ENCODE measurements around the gene RNF214. TPM values are rescaled to one million over a fixed set of nuclear protein-coding genes. Genes with fewer than 3 reads are reported as not detected.
A peak's percentile ranks its signal among the peaks of the same experiment; 100 is the strongest.

RNF214 gene
- total and polyA plus RNA-seq, 2 of the 13 experiments (the other 11 are each of a cell fraction or from before 2014, with no cell fraction given) = 10.7 to 12.6 TPM

DNA sequence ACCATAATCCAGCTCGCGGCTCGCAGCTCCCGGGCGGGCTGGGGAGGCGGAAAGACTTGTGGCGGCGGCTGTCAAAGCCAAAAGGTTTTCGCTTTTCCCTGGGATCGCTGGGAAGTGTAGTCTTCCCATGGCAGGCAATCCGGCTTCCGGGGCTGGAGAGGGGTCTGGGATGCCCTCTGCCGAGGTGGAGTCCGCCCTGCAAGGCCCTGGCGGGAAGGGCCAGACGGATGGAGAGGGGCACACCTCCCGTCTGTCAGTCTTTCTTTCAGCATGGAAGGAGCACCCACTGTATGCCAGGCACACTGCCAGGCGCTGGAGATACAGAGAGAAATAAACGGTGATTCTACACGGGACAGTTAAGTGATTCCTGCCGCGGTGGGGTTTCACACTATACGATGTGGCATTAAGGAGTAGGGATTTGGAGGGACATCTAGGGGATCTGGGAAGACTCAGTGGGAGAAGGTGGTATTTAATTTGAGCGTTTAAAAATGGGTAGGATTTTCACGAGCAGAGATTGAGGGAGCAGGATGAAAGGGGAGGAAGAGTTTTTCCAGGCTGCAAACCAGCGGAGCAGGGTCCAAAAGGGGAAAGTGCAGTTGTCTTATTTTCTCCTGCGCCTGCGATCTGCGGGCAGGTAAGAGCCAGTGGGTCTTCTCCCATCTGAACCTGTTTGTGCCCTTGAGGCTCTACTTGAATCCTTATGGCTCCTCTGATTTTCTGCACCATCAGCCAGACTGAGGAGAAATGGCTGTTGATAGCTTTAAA, 83.9 kb downstream of the RNF214 start, which contains the start of gene BACE1 (continued):
- TF ChIP-seq TFDP2 (CRISPR knock-in tag; IDR thresholded peaks at IDR 0.05) (0 out of 2 replicates have a peak, but pooled peaks have one; percentile 80), SOX13 (IDR thresholded peaks at IDR 0.05) (no peak), SOX13 (CRISPR knock-in tag; conservative IDR thresholded peaks at IDR 0.05 in 1 of 2, IDR thresholded peaks at IDR 0.05 in 1 of 2) (peak in 1 of 2 experiments; percentile 28; a peak in 1 of 4 replicates), ONECUT2 (CRISPR knock-in tag; IDR thresholded peaks at IDR 0.05) (no peak), NFATC3 (CRISPR knock-in tag; IDR thresholded peaks at IDR 0.05) (0 out of 2 replicates have a peak, but pooled peaks have one; percentile 60), ZNF546 (CRISPR knock-in tag; conservative IDR thresholded peaks at IDR 0.05) (no peak), RAD21 (CRISPR knock-in tag; IDR thresholded peaks at IDR 0.05) (peak; percentile 74), FOXP1 (IDR thresholded peaks at IDR 0.05) (no peak), FOXP1 (CRISPR knock-in tag; IDR thresholded peaks at IDR 0.05) (no peak), ZNF333 (CRISPR knock-in tag; IDR thresholded peaks at IDR 0.05; ENCODE audit: borderline replicate concordance) (0 out of 2 replicates have a peak, but pooled peaks have one; percentile 41), ZNF383 (CRISPR knock-in tag; IDR thresholded peaks at IDR 0.05; ENCODE audit: borderline replicate concordance) (no peak), ZFP41 (CRISPR knock-in tag; IDR thresholded peaks at IDR 0.05; ENCODE audit: borderline replicate concordance) (no peak), ZNF282 (IDR thresholded peaks at IDR 0.05; ENCODE audit: partially characterized antibody) (no peak), PHF21A (CRISPR knock-in tag; IDR thresholded peaks at IDR 0.05) (no peak), GPN1 (CRISPR knock-in tag; IDR thresholded peaks at IDR 0.05; ENCODE audit: borderline replicate concordance) (no peak), KLF15 (CRISPR knock-in tag; IDR thresholded peaks at IDR 0.05; ENCODE audit: borderline replicate concordance) (no peak), NFIB (CRISPR knock-in tag; IDR thresholded peaks at IDR 0.05; ENCODE audit: borderline replicate concordance) (no peak), ARHGAP35 (CRISPR knock-in tag; IDR thresholded peaks at IDR 0.05; ENCODE audit: borderline replicate concordance) (no peak), ZNF274 (CRISPR knock-in tag; IDR thresholded peaks at IDR 0.05) (0 out of 2 replicates have a peak, but pooled peaks have one; percentile 51), ZBTB7B (CRISPR knock-in tag; IDR thresholded peaks at IDR 0.05) (peak; percentile 65; the same call in 1 of the 2 replicates), HIVEP1 (CRISPR knock-in tag; IDR thresholded peaks at IDR 0.05) (peak; percentile 22), MTA3 (CRISPR knock-in tag; IDR thresholded peaks at IDR 0.05) (no peak), CREB1 (IDR thresholded peaks at IDR 0.05) (no peak), CREB1 (CRISPR knock-in tag; IDR thresholded peaks at IDR 0.05) (peak; percentile 60; the same call in 1 of the 2 replicates)
- TF ChIP-seq, protein P1, sequence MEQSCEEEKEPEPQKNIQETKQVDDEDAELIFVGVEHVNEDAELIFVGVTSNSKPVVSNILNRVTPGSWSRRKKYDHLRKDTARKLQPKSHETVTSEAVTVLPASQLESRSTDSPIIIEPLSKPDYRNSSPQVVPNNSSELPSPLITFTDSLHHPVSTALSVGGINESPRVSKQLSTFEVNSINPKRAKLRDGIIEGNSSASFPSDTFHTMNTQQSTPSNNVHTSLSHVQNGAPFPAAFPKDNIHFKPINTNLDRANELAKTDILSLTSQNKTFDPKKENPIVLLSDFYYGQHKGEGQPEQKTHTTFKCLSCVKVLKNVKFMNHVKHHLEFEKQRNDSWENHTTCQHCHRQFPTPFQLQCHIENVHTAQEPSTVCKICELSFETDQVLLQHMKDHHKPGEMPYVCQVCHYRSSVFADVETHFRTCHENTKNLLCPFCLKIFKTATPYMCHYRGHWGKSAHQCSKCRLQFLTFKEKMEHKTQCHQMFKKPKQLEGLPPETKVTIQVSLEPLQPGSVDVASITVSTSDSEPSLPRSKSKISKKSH (CRISPR knock-in tag; IDR thresholded peaks at IDR 0.05; ENCODE audit: borderline replicate concordance) = no peak
- TF ChIP-seq, protein P2, sequence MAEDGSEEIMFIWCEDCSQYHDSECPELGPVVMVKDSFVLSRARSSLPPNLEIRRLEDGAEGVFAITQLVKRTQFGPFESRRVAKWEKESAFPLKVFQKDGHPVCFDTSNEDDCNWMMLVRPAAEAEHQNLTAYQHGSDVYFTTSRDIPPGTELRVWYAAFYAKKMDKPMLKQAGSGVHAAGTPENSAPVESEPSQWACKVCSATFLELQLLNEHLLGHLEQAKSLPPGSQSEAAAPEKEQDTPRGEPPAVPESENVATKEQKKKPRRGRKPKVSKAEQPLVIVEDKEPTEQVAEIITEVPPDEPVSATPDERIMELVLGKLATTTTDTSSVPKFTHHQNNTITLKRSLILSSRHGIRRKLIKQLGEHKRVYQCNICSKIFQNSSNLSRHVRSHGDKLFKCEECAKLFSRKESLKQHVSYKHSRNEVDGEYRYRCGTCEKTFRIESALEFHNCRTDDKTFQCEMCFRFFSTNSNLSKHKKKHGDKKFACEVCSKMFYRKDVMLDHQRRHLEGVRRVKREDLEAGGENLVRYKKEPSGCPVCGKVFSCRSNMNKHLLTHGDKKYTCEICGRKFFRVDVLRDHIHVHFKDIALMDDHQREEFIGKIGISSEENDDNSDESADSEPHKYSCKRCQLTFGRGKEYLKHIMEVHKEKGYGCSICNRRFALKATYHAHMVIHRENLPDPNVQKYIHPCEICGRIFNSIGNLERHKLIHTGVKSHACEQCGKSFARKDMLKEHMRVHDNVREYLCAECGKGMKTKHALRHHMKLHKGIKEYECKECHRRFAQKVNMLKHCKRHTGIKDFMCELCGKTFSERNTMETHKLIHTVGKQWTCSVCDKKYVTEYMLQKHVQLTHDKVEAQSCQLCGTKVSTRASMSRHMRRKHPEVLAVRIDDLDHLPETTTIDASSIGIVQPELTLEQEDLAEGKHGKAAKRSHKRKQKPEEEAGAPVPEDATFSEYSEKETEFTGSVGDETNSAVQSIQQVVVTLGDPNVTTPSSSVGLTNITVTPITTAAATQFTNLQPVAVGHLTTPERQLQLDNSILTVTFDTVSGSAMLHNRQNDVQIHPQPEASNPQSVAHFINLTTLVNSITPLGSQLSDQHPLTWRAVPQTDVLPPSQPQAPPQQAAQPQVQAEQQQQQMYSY (CRISPR knock-in tag; IDR thresholded peaks at IDR 0.05) = no peak

Measured in HepG2 (cell line).